ENCODE results near the gene MIP. TPM values are rescaled to one million over a fixed set of nuclear protein-coding genes. Genes with fewer than 3 reads are reported as not detected.
"Not testable (repeated sequence)": the region's sequence is repeated elsewhere in the genome, so short reads cannot be mapped to it uniquely, and the experiment has no call there.

MIP gene
- total and polyA plus RNA-seq, 2 donors (not counting 1 experiment from before 2014, with no cell fraction given) = not detected

GRCh38 chr12:56448860-56449621 lies 5.4 kb downstream of the MIP start, which contains the start of gene TIMELESS:
TIMELESS (minus strand) TSS chr12:56449426; CDS start chr12:56434170, 15,256 bp downstream.
- Histone ChIP-seq H3K4me3 (replicated peaks in 1 of 4; ENCODE audit: control extremely low read depth in 1 of 4, insufficient read depth in 1 of 4, low read depth in 3 of 4, low read length in 4 of 4) (peak within 1 kb of the TSS; percentile 88 to 91 (median 90)), H3K79me2 (ENCODE audit: control insufficient read depth, insufficient read depth, low read length) (peaks cover 8% of the 10 kb centered on the region), H4K20me1 (ENCODE audit: control insufficient read depth, extremely low read depth, insufficient read depth, low read length) (no peaks in the 10 kb centered on the region), H3K4me1 (ENCODE audit: control insufficient read depth, extremely low read depth, insufficient read depth, low read length) (no peaks in the 10 kb centered on the region), H3K27me3 (ENCODE audit: control insufficient read depth, insufficient read depth, low read length) (peaks cover 9% of the 10 kb centered on the region), H3K9me3 (ENCODE audit: control insufficient read depth, insufficient read depth, low read depth, low read length) (no peaks in the 10 kb centered on the region), H2AFZ (ENCODE audit: low read length) (peak within 1 kb of the TSS; percentile 97), H3K27ac (ENCODE audit: insufficient read depth, low read length) (peak within 1 kb of the TSS; percentile 83), H3K9ac (ENCODE audit: insufficient read depth, low read length) (peak within 1 kb of the TSS; percentile 82), H3K36me3 (ENCODE audit: control insufficient read depth, insufficient read depth, low read length) (no peaks in the 10 kb centered on the region), H3K4me2 (ENCODE audit: extremely low read depth, insufficient read depth, low read length) (peak within 1 kb of the TSS; percentile 97)
- TF ChIP-seq EZH2 (IDR thresholded peaks at IDR 0.05; ENCODE audit: low read length, missing control alignments) = no peak
- TF ChIP-seq, protein P1, sequence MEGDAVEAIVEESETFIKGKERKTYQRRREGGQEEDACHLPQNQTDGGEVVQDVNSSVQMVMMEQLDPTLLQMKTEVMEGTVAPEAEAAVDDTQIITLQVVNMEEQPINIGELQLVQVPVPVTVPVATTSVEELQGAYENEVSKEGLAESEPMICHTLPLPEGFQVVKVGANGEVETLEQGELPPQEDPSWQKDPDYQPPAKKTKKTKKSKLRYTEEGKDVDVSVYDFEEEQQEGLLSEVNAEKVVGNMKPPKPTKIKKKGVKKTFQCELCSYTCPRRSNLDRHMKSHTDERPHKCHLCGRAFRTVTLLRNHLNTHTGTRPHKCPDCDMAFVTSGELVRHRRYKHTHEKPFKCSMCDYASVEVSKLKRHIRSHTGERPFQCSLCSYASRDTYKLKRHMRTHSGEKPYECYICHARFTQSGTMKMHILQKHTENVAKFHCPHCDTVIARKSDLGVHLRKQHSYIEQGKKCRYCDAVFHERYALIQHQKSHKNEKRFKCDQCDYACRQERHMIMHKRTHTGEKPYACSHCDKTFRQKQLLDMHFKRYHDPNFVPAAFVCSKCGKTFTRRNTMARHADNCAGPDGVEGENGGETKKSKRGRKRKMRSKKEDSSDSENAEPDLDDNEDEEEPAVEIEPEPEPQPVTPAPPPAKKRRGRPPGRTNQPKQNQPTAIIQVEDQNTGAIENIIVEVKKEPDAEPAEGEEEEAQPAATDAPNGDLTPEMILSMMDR (conservative IDR thresholded peaks at IDR 0.05 in 1 of 2, IDR thresholded peaks at IDR 0.05 in 1 of 2; ENCODE audit: low read depth in 1 of 2, low read length in 2 of 2) = no peak
- peak; percentile 82 to 86 for DNase-seq (ENCODE audit: low read depth in 2 of 2)

GRCh38 chr12:56443208-56443607 lies 11.2 kb downstream of the MIP start:
- not testable (repeated sequence) for DNase-seq (ENCODE audit: low read depth in 2 of 2); H3K27ac ChIP-seq (ENCODE audit: insufficient read depth, low read length); H3K79me2 ChIP-seq (ENCODE audit: control insufficient read depth, insufficient read depth, low read length); H4K20me1 ChIP-seq (ENCODE audit: control insufficient read depth, extremely low read depth, insufficient read depth, low read length); H3K27me3 ChIP-seq (ENCODE audit: control insufficient read depth, insufficient read depth, low read length); H2AFZ ChIP-seq (ENCODE audit: low read length); H3K9ac ChIP-seq (ENCODE audit: insufficient read depth, low read length); H3K36me3 ChIP-seq (ENCODE audit: control insufficient read depth, insufficient read depth, low read length); H3K4me1 ChIP-seq (ENCODE audit: control insufficient read depth, extremely low read depth, insufficient read depth, low read length); H3K9me3 ChIP-seq (ENCODE audit: control insufficient read depth, insufficient read depth, low read depth, low read length); H3K4me2 ChIP-seq (ENCODE audit: extremely low read depth, insufficient read depth, low read length); H3K4me3 ChIP-seq (replicated peaks in 1 of 4; ENCODE audit: control extremely low read depth in 1 of 4, insufficient read depth in 1 of 4, low read depth in 3 of 4, low read length in 4 of 4)

DNA sequence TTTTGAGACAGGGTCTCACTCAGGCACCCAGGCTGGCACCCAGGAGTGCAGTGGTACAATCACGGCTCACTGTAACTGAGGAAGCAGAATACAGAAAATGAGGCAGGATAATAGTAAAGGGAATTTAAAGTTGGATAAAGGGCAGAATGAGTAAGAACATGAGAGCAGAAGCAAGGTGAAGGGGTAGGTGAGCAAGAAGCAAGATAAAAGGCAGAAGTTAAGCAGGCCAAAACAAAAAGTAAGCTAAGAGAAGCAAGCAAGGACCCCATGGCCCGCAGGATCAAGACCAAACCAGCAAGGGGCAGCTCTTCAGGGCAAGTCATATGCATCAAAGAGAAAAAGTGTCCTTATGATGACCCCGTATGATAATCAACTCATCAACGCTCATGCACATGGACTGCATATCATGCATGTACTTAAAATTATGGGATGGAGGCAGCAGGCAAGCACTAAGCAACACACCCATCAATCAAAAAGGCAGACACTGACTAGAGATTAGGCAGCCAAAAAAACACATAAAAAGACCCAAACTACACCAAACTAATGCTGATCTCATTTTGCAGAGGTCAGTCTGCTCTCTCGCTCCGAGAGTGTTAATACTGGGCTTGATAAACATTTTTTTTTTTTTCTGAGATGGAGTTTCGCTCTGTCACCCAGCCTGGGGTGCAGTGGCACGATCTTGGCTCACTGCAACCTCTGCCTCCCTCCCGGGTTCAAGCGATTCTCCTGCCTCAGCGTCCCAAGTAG lies 16.9 kb downstream of the MIP start:
- H2AFZ ChIP-seq (ENCODE audit: low read length) = no peak overlapping the region
- TF ChIP-seq, protein P1 (conservative IDR thresholded peaks at IDR 0.05 in 1 of 2, IDR thresholded peaks at IDR 0.05 in 1 of 2; ENCODE audit: low read depth in 1 of 2, low read length in 2 of 2) = no peak
- TF ChIP-seq EZH2 (IDR thresholded peaks at IDR 0.05; ENCODE audit: low read length, missing control alignments) = no peak
- no peaks in the 10 kb centered on the region for H3K27me3 ChIP-seq (ENCODE audit: control insufficient read depth, insufficient read depth, low read length)
- peaks cover 8% of the 10 kb centered on the region for H3K79me2 ChIP-seq (ENCODE audit: control insufficient read depth, insufficient read depth, low read length)
- no peaks in the 10 kb centered on the region for H3K4me1 ChIP-seq (ENCODE audit: control insufficient read depth, extremely low read depth, insufficient read depth, low read length)
- H3K9me3 ChIP-seq (ENCODE audit: control insufficient read depth, insufficient read depth, low read depth, low read length) = no peaks in the 10 kb centered on the region
- no peak overlapping the region for H3K4me3 ChIP-seq (replicated peaks in 1 of 4; ENCODE audit: control extremely low read depth in 1 of 4, insufficient read depth in 1 of 4, low read depth in 3 of 4, low read length in 4 of 4)
- no peaks in the 10 kb centered on the region for H3K36me3 ChIP-seq (ENCODE audit: control insufficient read depth, insufficient read depth, low read length)
- no peak overlapping the region for H3K4me2 ChIP-seq (ENCODE audit: extremely low read depth, insufficient read depth, low read length)
- DNase-seq (ENCODE audit: low read depth in 2 of 2) = no peak
- H3K27ac ChIP-seq (ENCODE audit: insufficient read depth, low read length) = no peak overlapping the region
- H4K20me1 ChIP-seq (ENCODE audit: control insufficient read depth, extremely low read depth, insufficient read depth, low read length) = no peaks in the 10 kb centered on the region
- H3K9ac ChIP-seq (ENCODE audit: insufficient read depth, low read length) = no peak overlapping the region
